Lower lobe of right lung (tissue), 2 donors: Measurements from ENCODE around the gene IFT81. TPM values are rescaled to one million over a fixed set of nuclear protein-coding genes. Genes with fewer than 3 reads are reported as not detected.

Experiments used
- ATAC-seq, 2 donors: fragments of 200-7000 bp; cut with Tn5 transposase; one replicate each; pipeline ENCODE4 v1.9.1; 2020 to 2022; ENCODE audit warnings: mild to moderate bottlenecking in 2 of 2, moderate library complexity in 2 of 2
- DNase-seq: peaks from one replicate; pipeline ENCODE4 v3.0.0-alpha.2; 2020
- H3K27ac ChIP-seq: fragments of 200-600 bp; one replicate; pipeline ENCODE4 v1.8.0; 2022
- H3K27me3 ChIP-seq: fragments of 200-600 bp; one replicate; pipeline ENCODE4 v1.8.0; 2022; ENCODE audit warnings: low read depth
- H3K36me3 ChIP-seq: fragments of 200-600 bp; one replicate; pipeline ENCODE4 v1.8.0; 2022; ENCODE audit warnings: mild to moderate bottlenecking
- H3K4me1 ChIP-seq: fragments of 200-600 bp; one replicate; pipeline ENCODE4 v1.8.0; 2022
- H3K4me3 ChIP-seq: fragments of 200-600 bp; one replicate; pipeline ENCODE4 v1.8.0; 2022; ENCODE audit warnings: mild to moderate bottlenecking
- H3K9me3 ChIP-seq: fragments of 200-600 bp; one replicate; pipeline ENCODE4 v1.8.0; 2022
- CTCF ChIP-seq: fragments of 200-600 bp; IDR thresholded peaks from one replicate; pipeline ENCODE4 v1.8.0; 2022; ENCODE audit warnings: antibody characterized with exemption, mild to moderate bottlenecking
- intact Hi-C: fragments of 100-400 bp; cut with DNase I; formaldehyde crosslinking; loops from one replicate; pipeline ENCODE4 v1.11.0; 2022
- total RNA-seq: library from RNA; stranded (reverse); fragmentation: NEBNext Ultra II Directional; extraction: Animal tissue kit (Norgen Biotek cat#: 25700); gene quantifications from one replicate; pipeline ENCODE4 v1.2.1, GENCODE V29; 2021
- donor health status: DM: no; HTN: yes; CAD: no; lungs with severe emphysema.

Gene IFT81
- total RNA-seq, 1 donor from 2014 or later = 12.5 TPM

DNA sequence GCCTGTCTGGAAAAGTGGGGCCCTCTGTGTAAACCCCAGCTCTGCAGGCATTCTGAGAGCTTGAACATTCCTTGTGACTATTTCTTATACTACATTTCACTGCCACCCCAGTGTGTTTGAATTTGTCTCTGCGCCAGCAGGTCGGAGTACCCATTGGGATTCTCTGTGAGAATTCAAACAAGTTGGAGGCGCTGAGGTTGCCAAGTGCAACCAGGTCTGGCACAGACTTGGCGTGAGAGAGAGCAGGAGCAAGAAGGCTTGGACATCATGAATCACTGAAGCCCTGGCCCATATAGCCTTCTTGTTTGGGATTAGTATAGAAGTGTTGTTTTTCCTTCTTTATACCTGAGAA is 123.9 kb downstream of the IFT81 start:
- Histone ChIP-seq H3K4me3 (no peak overlapping the region), H3K36me3 (no peaks in the 10 kb centered on the region), H3K9me3 (no peaks in the 10 kb centered on the region), H3K4me1 (peaks cover 35% of the 10 kb centered on the region), H3K27me3 (no peaks in the 10 kb centered on the region), H3K27ac (peak overlapping the region; percentile 70)
- intact Hi-C loops = no loop called here
- no peak for TF ChIP-seq CTCF
- no peak for DNase-seq
- ATAC-seq = peak; percentile 19 to 22

DNA sequence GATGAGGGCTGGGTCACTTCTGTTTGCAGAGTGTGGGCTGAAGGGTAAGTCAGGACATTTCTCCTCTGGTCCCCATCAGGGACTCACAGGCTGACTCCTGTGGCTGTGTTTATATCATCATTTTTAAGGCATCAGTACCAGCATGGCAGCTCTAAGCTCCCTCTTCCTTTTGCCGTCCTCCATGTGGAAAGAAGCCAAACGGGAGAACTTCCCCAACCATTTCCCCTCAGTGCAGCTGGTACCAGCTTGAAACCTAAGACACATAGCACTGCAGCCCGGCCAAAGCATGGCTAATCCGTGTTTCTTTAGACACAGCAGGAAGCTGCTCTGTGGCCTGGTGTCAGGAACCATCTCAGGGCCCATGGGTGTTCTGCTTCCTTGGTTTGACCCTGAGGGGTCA is 124.9 kb downstream of the IFT81 start:
- no peaks in the 10 kb centered on the region for H3K36me3 ChIP-seq
- H3K4me1 ChIP-seq = peaks cover 35% of the 10 kb centered on the region
- no peak overlapping the region for H3K4me3 ChIP-seq
- no peaks in the 10 kb centered on the region for H3K9me3 ChIP-seq
- no peak for TF ChIP-seq CTCF
- intact Hi-C loops = no loop called here
- peak overlapping the region; percentile 70 for H3K27ac ChIP-seq
- ATAC-seq (no peak), DNase-seq (no peak)
- H3K27me3 ChIP-seq = no peaks in the 10 kb centered on the region

DNA sequence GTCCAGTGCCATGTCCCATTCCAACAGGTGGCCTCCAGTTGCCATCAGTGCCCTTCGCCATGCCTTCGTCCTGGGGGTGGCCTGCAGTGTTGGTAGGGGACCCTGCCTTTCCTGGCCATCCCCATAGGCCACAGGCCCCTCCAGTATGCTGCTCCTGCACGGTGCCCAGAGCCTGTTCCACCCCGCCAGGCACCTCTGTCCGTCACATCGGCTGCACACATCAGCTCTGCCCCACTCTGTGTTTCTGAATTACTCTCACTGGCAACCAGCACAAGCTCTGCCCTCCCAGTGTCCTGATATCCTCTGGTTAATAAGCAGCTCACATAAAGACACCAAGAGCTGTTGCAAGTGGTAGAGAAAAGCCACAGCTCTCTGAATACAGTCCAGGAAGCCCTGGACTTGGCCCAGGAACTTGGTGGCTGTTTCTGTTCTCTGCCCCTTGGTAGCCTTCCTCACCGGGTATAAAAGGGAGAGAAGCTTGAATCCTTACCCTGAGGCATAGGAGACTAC is 125.6 kb downstream of the IFT81 start:
- no peak for TF ChIP-seq CTCF
- DNase-seq = no peak
- ATAC-seq = no peak
- Histone ChIP-seq H3K36me3 (no peaks in the 10 kb centered on the region), H3K27me3 (no peaks in the 10 kb centered on the region), H3K4me3 (no peak overlapping the region), H3K9me3 (no peaks in the 10 kb centered on the region), H3K27ac (no peak overlapping the region), H3K4me1 (peaks cover 35% of the 10 kb centered on the region)
- intact Hi-C loops = no loop called here

GRCh38 chr12:110251381-110251780 is 127.2 kb downstream of the IFT81 start:
- peaks cover 31% of the 10 kb centered on the region for H3K4me1 ChIP-seq
- H3K27me3 ChIP-seq = no peaks in the 10 kb centered on the region
- H3K9me3 ChIP-seq = no peaks in the 10 kb centered on the region
- H3K36me3 ChIP-seq = no peaks in the 10 kb centered on the region
- no peak for DNase-seq
- intact Hi-C loops = no loop called here
- no peak for TF ChIP-seq CTCF
- no peak for ATAC-seq
- no peak overlapping the region for H3K27ac ChIP-seq
- no peak overlapping the region for H3K4me3 ChIP-seq

DNA sequence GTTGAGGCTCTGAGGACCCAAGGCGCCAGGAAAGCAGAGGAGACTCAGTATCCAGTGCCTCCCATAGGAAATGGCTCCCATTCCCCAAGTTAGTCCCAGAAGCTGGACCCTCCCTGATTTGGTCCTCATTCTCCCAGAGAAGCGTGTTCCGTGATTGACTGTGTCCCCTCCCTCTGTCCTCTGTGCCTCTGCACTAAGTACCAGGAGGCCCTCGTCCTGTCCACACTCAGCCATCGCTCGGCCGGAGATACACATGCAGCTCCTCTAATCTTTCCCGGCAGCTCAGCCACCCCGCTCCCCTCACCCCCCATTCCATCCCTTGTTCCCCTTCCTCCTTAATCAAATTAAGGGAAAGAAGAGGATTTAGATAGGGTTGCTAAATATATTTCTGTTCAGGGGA is 128.6 kb downstream of the IFT81 start:
- H3K9me3 ChIP-seq = no peaks in the 10 kb centered on the region
- intact Hi-C loops = no loop called here
- no peak for TF ChIP-seq CTCF
- DNase-seq (no peak), ATAC-seq (no peak)
- no peaks in the 10 kb centered on the region for H3K27me3 ChIP-seq
- no peak overlapping the region for H3K4me3 ChIP-seq
- H3K4me1 ChIP-seq = peaks cover 22% of the 10 kb centered on the region
- no peaks in the 10 kb centered on the region for H3K36me3 ChIP-seq
- H3K27ac ChIP-seq = no peak overlapping the region

DNA sequence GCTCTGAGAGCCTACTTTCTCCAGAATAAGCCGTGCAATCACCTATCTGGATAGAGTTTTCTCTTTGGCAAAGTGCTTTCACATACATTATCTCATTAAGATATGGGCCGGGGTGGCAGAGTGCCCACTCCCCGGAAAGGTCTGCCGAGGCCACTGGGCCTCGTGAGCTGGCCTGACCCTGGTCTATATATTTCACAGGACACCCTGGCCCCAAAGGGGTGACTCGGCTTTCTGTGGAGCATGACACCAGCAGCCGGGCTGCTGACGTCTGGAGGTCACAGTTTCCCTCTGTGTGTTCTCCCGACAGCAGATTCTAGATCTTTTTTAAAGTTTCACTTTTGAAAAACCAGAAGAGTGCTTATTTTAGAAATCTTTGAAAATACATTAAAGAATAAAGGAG is 129.0 kb downstream of the IFT81 start:
- Histone ChIP-seq H3K4me1 (peaks cover 18% of the 10 kb centered on the region), H3K4me3 (no peak overlapping the region), H3K36me3 (no peaks in the 10 kb centered on the region), H3K9me3 (no peaks in the 10 kb centered on the region), H3K27ac (no peak overlapping the region), H3K27me3 (no peaks in the 10 kb centered on the region)
- ATAC-seq (peak; percentile 29 to 40), DNase-seq (peak; percentile 61)
- intact Hi-C loops = no loop called here
- no peak for TF ChIP-seq CTCF
